GM21576 (cell line): Measurements from ENCODE around the gene MRPS15.
"Not testable (repeated sequence)": the region's sequence is repeated elsewhere in the genome, so short reads cannot be mapped to it uniquely, and the experiment has no call there.

Experiments used
- ATAC-seq: cut with Tn5 transposase; IDR thresholded peaks from one replicate; pipeline ENCODE4 v1.9.1; 2021; ENCODE audit warnings: mild to moderate bottlenecking, moderate library complexity; ENCODE audit not compliant: unreplicated experiment

Gene MRPS15

DNA sequence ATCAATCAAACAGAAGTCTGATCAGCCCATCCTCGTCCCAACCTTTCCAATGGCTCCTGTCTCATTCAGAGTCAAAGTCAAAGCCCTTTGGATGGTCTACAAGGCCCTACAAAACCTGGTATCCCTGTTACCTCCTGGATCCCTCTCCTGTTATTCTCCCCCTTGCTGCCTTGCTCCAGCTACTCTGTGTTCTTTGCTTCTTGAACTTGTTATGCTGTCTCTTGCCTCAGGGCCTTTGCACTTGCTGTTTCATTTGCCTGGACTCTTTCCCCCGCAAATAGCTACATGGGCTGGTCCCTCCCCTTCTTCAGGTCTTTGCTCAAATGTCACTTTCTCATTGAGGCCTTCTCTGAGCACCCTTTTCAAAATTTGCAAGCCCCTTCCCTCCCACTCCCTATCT, 19.9 kb upstream of the MRPS15 start:
- no peak for ATAC-seq

DNA sequence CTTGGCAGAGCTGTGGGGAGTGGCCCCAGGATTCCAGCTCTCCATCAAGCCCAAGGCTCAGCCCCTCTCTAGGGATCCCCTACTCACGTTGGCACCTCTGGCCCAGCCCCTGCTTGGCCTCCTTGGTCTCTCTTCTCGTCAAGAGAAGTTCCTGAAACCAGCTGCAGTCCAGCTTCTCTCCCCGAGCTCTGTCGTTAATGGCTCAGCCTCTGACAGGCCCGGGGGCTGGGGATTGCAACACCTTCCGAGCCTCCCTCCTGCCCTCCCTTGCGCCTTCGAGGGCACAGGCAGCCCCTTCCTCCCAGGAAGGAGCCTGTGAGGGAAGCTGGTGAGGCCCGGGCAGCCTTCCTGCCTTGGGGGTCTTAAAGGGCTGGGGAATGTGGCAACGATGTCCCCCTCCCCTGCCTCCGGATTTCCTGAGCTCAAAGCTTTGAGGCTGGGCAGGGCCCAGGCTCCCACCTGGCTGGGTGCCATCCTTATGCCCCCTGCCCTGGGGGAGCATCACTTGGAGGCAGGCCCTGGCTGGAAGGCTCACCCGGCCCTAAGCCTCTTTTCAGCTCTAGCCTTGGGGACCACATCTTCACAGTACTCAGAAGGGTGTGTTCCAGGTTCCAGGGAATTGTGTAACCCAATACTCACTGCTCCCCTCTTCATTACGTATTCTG, 18.7 kb upstream of the MRPS15 start, which contains the start of gene CSF3R:
TSS of gene CSF3R (minus strand) at position 190 of the 665 bp plus-strand sequence. CDS start 3,417 bp downstream, outside the sequence.
- no peak for ATAC-seq

GRCh38 chr1:36481771-36482723, 17.9 kb upstream of the MRPS15 start:
- ATAC-seq, result no peak

- ATAC-seq, result no peak
Measured at GRCh38 chr1:36481091-36481490, 16.9 kb upstream of the MRPS15 start.

GRCh38 chr1:36480161-36480560, 16.0 kb upstream of the MRPS15 start:
- ATAC-seq, result no peak

DNA sequence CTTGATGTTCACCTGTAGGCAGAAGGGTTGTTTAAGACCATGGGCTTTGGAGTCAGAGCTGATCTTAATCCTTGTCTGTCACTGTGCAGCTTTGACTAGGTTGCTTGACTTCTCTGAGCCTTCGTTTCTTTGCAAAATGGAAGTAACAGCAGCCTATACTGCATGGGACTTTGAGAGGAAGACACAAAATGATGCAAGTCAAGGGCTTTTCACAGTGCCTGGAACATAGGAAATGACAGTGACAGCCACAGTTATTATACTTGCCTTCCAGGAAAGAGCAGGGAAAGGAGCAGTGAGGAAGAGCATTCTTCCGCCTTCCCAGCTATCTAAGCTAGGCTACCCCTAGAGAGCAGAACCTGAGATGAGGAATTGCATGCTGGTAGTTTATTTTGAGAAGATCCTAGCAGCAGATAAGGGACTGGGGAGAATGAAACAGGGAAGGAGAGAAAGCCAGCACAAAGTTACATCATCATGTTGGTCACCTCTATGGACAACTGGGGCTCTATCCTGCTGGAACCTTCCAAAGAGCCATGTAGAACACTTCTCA, 15.4 kb upstream of the MRPS15 start:
- ATAC-seq, result no peak

DNA sequence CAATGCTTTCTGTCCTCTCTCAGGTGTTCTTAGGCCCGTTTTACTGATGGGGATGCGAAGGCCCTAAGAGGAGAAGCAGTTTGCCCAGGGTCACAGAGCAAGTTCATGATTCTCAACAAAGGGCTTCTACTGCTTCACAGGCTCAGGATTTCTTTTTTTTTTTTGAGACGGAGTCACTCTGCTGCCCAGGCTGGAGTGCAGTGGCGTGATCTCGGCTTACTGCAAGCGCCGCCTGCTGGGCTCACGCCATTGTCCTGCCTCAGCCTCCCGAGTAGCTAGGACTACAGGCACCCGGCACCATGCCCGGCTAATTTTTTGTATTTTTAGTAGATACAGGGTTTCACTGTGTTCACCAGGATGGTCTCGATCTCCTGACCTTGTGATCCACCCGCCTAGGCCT, 13.4 kb upstream of the MRPS15 start:
- ATAC-seq, result not testable (repeated sequence)

- ATAC-seq, result no peak
Measured at GRCh38 chr1:36476945-36477344, 12.8 kb upstream of the MRPS15 start.

- ATAC-seq, result no peak
Measured at GRCh38 chr1:36475910-36476604, 11.9 kb upstream of the MRPS15 start.

DNA sequence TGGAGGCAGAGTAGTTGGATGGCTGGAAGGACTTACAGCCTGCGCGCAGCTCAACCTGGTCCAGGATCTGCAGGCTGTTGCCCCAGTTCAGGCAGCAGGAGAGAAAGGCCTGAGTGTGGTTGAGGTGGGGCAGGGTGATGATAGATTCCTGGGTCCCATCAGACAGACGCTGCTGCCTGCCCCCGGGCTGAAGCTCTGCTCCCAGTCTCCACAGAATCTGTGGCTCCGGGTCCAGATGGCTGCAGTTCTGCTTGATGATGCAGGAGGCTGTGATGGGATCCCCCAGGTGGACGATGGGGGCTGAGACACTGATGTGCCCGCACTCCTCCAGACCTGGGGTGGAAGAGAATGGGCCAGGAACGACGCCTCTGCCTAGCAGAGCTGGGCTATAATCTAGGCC, 11.2 kb upstream of the MRPS15 start:
- no peak for ATAC-seq

- no peak for ATAC-seq
Measured at GRCh38 chr1:36472656-36473055, 8.5 kb upstream of the MRPS15 start.

GRCh38 chr1:36471830-36472641, 7.9 kb upstream of the MRPS15 start:
- ATAC-seq, result no peak

DNA sequence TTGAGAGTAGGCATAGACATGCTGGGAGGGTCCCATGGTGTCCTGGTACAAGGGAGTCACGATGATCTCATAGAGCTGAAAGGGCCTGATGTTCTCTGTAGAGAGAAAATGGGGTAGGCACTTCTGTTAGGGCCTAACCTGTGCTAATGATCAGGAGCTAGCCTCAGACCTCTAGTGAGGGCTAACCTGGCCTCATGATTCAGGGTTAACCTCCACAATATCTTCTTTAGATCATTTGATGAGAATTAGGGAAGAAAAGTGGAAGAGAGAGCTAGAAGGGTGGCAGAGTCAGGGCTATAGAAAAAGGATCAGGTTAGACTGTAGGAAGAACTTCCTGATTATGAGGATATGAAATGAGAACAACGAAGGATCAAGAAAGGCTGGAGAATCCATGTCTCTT, 5.0 kb upstream of the MRPS15 start:
- no peak for ATAC-seq

- ATAC-seq, result no peak
Measured at GRCh38 chr1:36467700-36468455, 3.7 kb upstream of the MRPS15 start.

GRCh38 chr1:36467027-36467410, 2.8 kb upstream of the MRPS15 start:
- ATAC-seq, result no peak

DNA sequence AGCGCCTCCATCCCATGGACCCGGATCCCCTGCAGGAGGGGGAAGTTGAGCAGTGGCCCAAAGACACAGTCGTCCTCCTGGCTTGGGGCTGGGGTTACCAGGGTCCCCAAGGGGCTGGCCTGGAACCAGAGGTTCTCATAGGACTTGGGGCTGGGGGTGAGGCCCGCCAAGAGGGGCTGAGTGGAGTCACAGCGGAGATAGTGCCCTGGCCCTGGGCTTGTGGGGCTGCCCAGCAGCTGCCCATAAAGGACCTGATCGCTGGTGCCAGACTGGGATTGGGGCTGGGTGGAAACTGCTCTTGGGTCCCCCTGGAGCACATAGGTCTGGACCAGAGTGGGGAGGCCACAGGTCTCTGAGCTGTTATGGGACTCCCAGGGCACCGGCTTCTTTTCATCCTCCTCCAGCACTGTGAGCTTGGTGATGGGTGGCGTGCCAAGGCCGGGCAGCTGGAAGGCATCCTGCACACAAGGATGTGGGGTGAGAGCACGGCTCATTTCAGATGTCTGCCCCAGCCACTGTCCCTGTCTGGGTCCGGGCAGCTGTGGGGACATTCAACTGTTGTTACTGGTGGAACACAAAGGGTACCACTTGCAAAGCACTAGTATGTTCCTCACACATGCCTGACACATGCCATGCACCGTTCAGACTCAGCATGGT, 2.3 kb upstream of the MRPS15 start:
- no peak for ATAC-seq

GRCh38 chr1:36465731-36466369, 1.7 kb upstream of the MRPS15 start:
- ATAC-seq, result no peak

DNA sequence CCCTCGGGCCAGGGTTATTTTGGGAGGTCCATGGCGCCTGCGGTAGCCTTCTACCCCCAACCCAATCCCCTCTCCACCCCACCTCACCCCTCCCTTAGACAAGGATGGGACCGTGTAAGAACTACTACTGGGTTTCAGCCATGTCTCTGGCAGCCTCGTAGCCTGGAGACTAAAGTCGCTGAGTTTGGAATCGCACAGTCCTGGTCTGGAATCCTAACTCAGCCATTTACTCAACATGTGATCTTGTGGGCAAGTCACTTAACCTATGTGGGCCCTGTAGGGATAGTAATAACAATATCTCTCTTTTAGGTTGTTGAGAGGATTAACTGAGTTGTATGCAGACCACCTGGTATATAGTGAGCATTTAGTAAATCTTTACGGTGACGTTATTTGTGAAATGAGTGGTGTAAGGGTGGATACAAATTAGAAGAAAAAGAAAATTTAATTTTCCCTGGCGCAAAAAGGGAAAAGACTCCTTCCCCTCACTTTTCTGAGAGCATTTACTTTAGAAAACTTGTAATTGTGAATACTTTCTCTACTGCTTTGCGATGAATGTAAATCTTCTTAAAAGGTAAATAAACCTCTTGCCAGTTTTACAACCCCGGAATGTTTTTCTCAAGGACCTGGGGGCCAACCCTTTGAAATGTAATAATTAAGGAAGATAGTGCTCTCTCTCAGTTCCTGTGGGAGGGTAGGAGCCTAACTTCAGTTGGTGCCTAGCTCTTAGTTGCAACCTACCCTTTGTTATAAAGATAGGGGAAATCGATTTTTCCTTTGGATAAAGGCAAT, 615 bp upstream of the MRPS15 start:
- peak; percentile 27 for ATAC-seq
